22Rv1 (cell line): ENCODE measurements around the gene TMEM238L.

Source experiments
- H3K27ac ChIP-seq: fragments of 450-650 bp; 2 replicates; pipeline ENCODE4 v1.5.1; 2017
- CTCF ChIP-seq: fragments of 450-650 bp; IDR thresholded peaks from 2 replicates; pipeline ENCODE4 v1.5.1; 2017; ENCODE audit warnings: mild to moderate bottlenecking
- ZFX ChIP-seq: fragments of 450-650 bp; IDR thresholded peaks from 2 replicates; pipeline ENCODE4 v1.6.1; 2017; ENCODE audit warnings: antibody characterized with exemption, borderline replicate concordance

TMEM238L gene

GRCh38 chr17:10793816-10794215 lies 10.1 kb downstream of the TMEM238L start:
- TF ChIP-seq ZFX (no peak), CTCF (no peak)

GRCh38 chr17:10793256-10793655 lies 10.6 kb downstream of the TMEM238L start:
- TF ChIP-seq ZFX = no peak
- H3K27ac ChIP-seq = no peak overlapping the region

More at GRCh38 chr17:10793816-10794215, 10.1 kb downstream of the TMEM238L start:
- H3K27ac ChIP-seq = no peak overlapping the region

GRCh38 chr17:10792151-10792550 lies 11.7 kb downstream of the TMEM238L start:
- TF ChIP-seq ZFX = no peak
- TF ChIP-seq CTCF = no peak
- no peak overlapping the region for H3K27ac ChIP-seq

- H3K27ac ChIP-seq = no peak overlapping the region
- TF ChIP-seq CTCF (no peak), ZFX (no peak)
These were observed 13.2 kb downstream of the TMEM238L start for GRCh38 chr17:10790491-10791401.

GRCh38 chr17:10789694-10790271 lies 14.1 kb downstream of the TMEM238L start:
- H3K27ac ChIP-seq = no peak overlapping the region
- no peak for TF ChIP-seq ZFX
- TF ChIP-seq CTCF = no peak

- no peak for TF ChIP-seq ZFX
- no peak for TF ChIP-seq CTCF
- no peak overlapping the region for H3K27ac ChIP-seq
These were observed 16.4 kb downstream of the TMEM238L start for GRCh38 chr17:10787306-10788045.

GRCh38 chr17:10785295-10785694 lies 18.6 kb downstream of the TMEM238L start:
- TF ChIP-seq CTCF (no peak), ZFX (no peak)
- H3K27ac ChIP-seq = no peak overlapping the region
